CD14-positive monocyte (primary cell): ENCODE results near the gene CDV3. TPM values are rescaled to one million over a fixed set of nuclear protein-coding genes. Genes with fewer than 3 reads are reported as not detected.
A peak's percentile ranks its signal among the peaks of the same experiment; 100 is the strongest.

Experiments used
- DNase-seq, 3 donors: peaks; one replicate each; pipeline ENCODE4 v3.0.0-alpha.2; 2011 to 2022
- H2AFZ ChIP-seq: 2 replicates; pipeline ENCODE4 v1.6.0; 2012; ENCODE audit warnings: mild to moderate bottlenecking, low read depth, low read length, inconsistent platforms; ENCODE audit not compliant: insufficient read depth, poor library complexity, severe bottlenecking
- H3K27ac ChIP-seq, 2 donors: 1 replicate in 1 of 2; 2 replicates in 1 of 2; pipeline ENCODE4 v1.5.1; 2012 to 2013; ENCODE audit warnings: low read length in 2 of 2, control low read depth in 1 of 2, inconsistent platforms in 1 of 2, low read depth in 1 of 2, mild to moderate bottlenecking in 1 of 2
- H3K27me3 ChIP-seq, 2 donors: one replicate each; pipeline versions ENCODE4 v1.6.0 to v1.6.1; 2011 to 2013; ENCODE audit warnings: low read length in 2 of 2; ENCODE audit not compliant: control insufficient read depth in 2 of 2, insufficient read depth in 2 of 2
- H3K36me3 ChIP-seq, 2 donors: replicated peaks in 1 of 2; 1 replicate in 1 of 2; 2 replicates in 1 of 2; pipeline versions ENCODE4 v1.5.1 to v1.6.1; 2012 to 2013; ENCODE audit warnings: low read length in 2 of 2, control low read depth in 1 of 2, inconsistent platforms in 1 of 2, mild to moderate bottlenecking in 1 of 2; ENCODE audit not compliant: insufficient read depth in 2 of 2, control insufficient read depth in 1 of 2
- H3K4me1 ChIP-seq, 2 donors: 1 replicate in 1 of 2; 2 replicates in 1 of 2; pipeline versions ENCODE4 v1.5.1 to v1.6.1; 2012 to 2013; ENCODE audit warnings: low read length in 2 of 2, control low read depth in 1 of 2, inconsistent platforms in 1 of 2, mild to moderate bottlenecking in 1 of 2, moderate library complexity in 1 of 2; ENCODE audit not compliant: insufficient read depth in 2 of 2, control insufficient read depth in 1 of 2
- H3K4me2 ChIP-seq: replicated peaks from 2 replicates; pipeline ENCODE3; 2012; ENCODE audit warnings: low read length, moderate library complexity, mild to moderate bottlenecking; ENCODE audit not compliant: poor library complexity, severe bottlenecking; ENCODE audit errors: extremely low read depth
- H3K4me3 ChIP-seq, 3 experiments: fragments of 200-600 bp in 1 of 3; sonication (generic) in 1 of 3; replicated peaks in 1 of 3; 1 replicate in 2 of 3; 2 replicates in 1 of 3; pipeline ENCODE4 v1.5.1; 2011 to 2013; ENCODE audit warnings: low read length in 3 of 3, mild to moderate bottlenecking in 3 of 3, control low read depth in 2 of 3, low read depth in 2 of 3, inconsistent platforms in 1 of 3, moderate library complexity in 1 of 3
- H3K79me2 ChIP-seq: 2 replicates; pipeline ENCODE4 v1.6.0; 2012; ENCODE audit warnings: mild to moderate bottlenecking, control low read depth, inconsistent platforms, low read length, moderate library complexity; ENCODE audit not compliant: insufficient read depth
- H3K9ac ChIP-seq: 2 replicates; pipeline ENCODE4 v1.6.0; 2017; ENCODE audit warnings: low read length, mild to moderate bottlenecking; ENCODE audit not compliant: insufficient read depth, poor library complexity, severe bottlenecking
- H3K9me3 ChIP-seq, 2 donors: replicated peaks in 1 of 2; 1 replicate in 1 of 2; 2 replicates in 1 of 2; pipeline versions ENCODE4 v1.5.1 to v1.6.1; 2012 to 2013; ENCODE audit warnings: low read length in 2 of 2, control low read depth in 1 of 2; ENCODE audit not compliant: control insufficient read depth in 1 of 2, insufficient read depth in 1 of 2
- H4K20me1 ChIP-seq: 2 replicates; pipeline ENCODE4 v1.6.0; 2012; ENCODE audit warnings: mild to moderate bottlenecking, low read length, control low read depth, moderate library complexity; ENCODE audit not compliant: insufficient read depth
- H3K27ac Mint-ChIP-seq, 7 donors: one replicate each; pipeline ENCODE4 v1.8.0; 2020; ENCODE audit warnings: mild to moderate bottlenecking in 7 of 7, mixed read lengths in 7 of 7, moderate library complexity in 6 of 7, inconsistent platforms in 2 of 7
- H3K27me3 Mint-ChIP-seq, 3 donors: one replicate each; pipeline ENCODE4 v1.8.0; 2021 to 2022; ENCODE audit warnings: low read depth in 3 of 3, mild to moderate bottlenecking in 3 of 3, mixed read lengths in 3 of 3, moderate library complexity in 3 of 3, inconsistent platforms in 1 of 3
- H3K36me3 Mint-ChIP-seq, 2 donors: one replicate each; pipeline ENCODE4 v1.8.0; 2020; ENCODE audit warnings: mixed read lengths in 2 of 2, inconsistent platforms in 1 of 2, mild to moderate bottlenecking in 1 of 2
- H3K4me1 Mint-ChIP-seq: one replicate; pipeline ENCODE4 v1.8.0; 2020; ENCODE audit warnings: mild to moderate bottlenecking, mixed read lengths
- H3K4me3 Mint-ChIP-seq, 2 donors: one replicate each; pipeline ENCODE4 v1.8.0; 2020; ENCODE audit warnings: mild to moderate bottlenecking in 2 of 2, mixed read lengths in 2 of 2, moderate library complexity in 1 of 2
- H3K9me3 Mint-ChIP-seq, 7 donors: one replicate each; pipeline ENCODE4 v1.8.0; 2020 to 2022; ENCODE audit warnings: mixed read lengths in 7 of 7, mild to moderate bottlenecking in 6 of 7, moderate library complexity in 6 of 7, inconsistent platforms in 2 of 7
- WGBS: methylation state at CpG from one replicate; pipeline ENCODE4 v1.1.5; 2013; ENCODE audit warnings: missing lambda C conversion rate; ENCODE audit not compliant: insufficient coverage; 5-methylcytosine and 5-hydroxymethylcytosine counted together
- intact Hi-C, 2 donors: fragments of 100-400 bp; cut with micrococcal nuclease; formaldehyde crosslinking; loops; one replicate each; pipeline versions ENCODE4 v1.15.0 to v1.15.1; 2023
- polyA plus RNA-seq, 3 donors: library from polyadenylated mRNA; depleted of rRNA in 1 of 3; unstranded in 2 of 3; stranded (reverse) in 1 of 3; fragments of 300-500 nt in 2 of 3; fragments of >200 nt in 1 of 3; fragmentation: Illumina TruSeq in 2 of 3; gene quantifications; 1 replicate in 2 of 3; 2 replicates in 1 of 3; pipeline ENCODE4 v1.2.3, GENCODE V29; 2012 to 2021
- TF ChIP-seq, protein P1 (sequence below): fragments of 200-600 bp; IDR thresholded peaks from one replicate; pipeline ENCODE4 v1.8.0; 2022; ENCODE audit warnings: antibody characterized with exemption, mild to moderate bottlenecking

Gene CDV3
- polyA plus RNA-seq, 3 donors, result 30.0 to 80.1 (median 30.3) TPM

DNA sequence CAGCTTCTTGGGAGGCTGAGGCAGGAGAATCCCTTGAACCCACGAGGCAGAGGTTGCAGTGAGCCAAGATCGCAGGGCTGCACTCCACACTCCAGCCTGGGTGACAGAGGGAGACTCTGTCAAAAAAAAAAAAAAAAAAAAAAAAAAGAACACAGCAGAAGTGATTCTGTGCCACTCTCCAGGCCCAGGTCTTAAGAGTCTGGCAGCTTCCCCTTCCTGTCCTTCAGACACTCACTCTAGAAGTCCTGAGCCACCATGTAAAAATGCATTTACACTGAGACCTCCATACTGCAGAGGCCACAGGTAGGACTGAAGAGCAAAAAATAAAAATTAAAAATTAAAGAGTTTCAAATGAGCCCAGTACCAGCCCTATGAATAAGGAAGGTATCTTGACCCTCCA, 11.8 kb upstream of the CDV3 start:
- H3K9ac ChIP-seq, result no peak overlapping the region
- no peak overlapping the region for H2AFZ ChIP-seq
- TF ChIP-seq, protein P1, sequence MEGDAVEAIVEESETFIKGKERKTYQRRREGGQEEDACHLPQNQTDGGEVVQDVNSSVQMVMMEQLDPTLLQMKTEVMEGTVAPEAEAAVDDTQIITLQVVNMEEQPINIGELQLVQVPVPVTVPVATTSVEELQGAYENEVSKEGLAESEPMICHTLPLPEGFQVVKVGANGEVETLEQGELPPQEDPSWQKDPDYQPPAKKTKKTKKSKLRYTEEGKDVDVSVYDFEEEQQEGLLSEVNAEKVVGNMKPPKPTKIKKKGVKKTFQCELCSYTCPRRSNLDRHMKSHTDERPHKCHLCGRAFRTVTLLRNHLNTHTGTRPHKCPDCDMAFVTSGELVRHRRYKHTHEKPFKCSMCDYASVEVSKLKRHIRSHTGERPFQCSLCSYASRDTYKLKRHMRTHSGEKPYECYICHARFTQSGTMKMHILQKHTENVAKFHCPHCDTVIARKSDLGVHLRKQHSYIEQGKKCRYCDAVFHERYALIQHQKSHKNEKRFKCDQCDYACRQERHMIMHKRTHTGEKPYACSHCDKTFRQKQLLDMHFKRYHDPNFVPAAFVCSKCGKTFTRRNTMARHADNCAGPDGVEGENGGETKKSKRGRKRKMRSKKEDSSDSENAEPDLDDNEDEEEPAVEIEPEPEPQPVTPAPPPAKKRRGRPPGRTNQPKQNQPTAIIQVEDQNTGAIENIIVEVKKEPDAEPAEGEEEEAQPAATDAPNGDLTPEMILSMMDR, result no peak
- no peak overlapping the region for H3K4me2 ChIP-seq
- peak in 1 of 3 donors; percentile 24 for DNase-seq
- H3K4me3 Mint-ChIP-seq, result no peak overlapping the region
- H3K27ac ChIP-seq, result no peak overlapping the region
- WGBS, result no CpG with 5 or more reads among the region's 2 CpGs
- no peaks in the 10 kb centered on the region for H3K79me2 ChIP-seq
- H3K9me3 Mint-ChIP-seq, result peaks cover 0 to 5% (median 0%) of the 10 kb centered on the region in 7 donors
- H4K20me1 ChIP-seq, result no peaks in the 10 kb centered on the region
- H3K9me3 ChIP-seq, result no peaks in the 10 kb centered on the region
- H3K27me3 ChIP-seq, result no peaks in the 10 kb centered on the region
- no peaks in the 10 kb centered on the region for H3K36me3 ChIP-seq
- H3K4me1 ChIP-seq, result peaks cover 12% of the 10 kb centered on the region in 2 donors
- H3K27ac Mint-ChIP-seq, result peak overlapping the region in 2 of 7 donors; percentile 41 to 43
- H3K27me3 Mint-ChIP-seq, result peaks cover 0 to 8% (median 0%) of the 10 kb centered on the region in 3 donors
- H3K36me3 Mint-ChIP-seq, result no peaks in the 10 kb centered on the region
- H3K4me3 ChIP-seq, result no peak overlapping the region
- peaks cover 16% of the 10 kb centered on the region for H3K4me1 Mint-ChIP-seq
- intact Hi-C loops, result no loop called here

DNA sequence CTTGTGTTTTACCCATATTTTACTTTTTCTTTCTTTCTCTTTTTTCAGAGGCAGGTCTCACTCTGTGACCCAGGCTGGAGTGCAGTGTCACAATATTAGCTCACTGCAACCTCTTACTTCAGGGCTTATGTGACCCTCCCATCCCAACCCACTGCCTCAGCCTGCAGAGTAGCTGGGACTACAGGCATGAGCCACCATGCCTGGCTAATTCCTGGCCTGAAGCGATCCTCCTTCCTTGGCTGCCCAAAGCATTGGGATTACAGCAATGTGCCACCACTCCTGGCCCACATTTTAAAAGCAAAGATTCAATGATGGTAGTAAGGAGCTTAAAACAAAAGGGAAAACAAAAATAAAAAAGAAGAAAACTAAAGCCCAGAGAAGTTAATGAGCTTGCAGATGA, 11.1 kb upstream of the CDV3 start:
- WGBS, result 100% methylated on average over 1 of the region's 1 CpG
- H4K20me1 ChIP-seq, result no peaks in the 10 kb centered on the region
- intact Hi-C loops, result no loop called here
- TF ChIP-seq, protein P1, result no peak
- no peaks in the 10 kb centered on the region for H3K79me2 ChIP-seq
- H3K27ac Mint-ChIP-seq, result peak overlapping the region in 1 of 7 donors; percentile 65
- peaks cover 0 to 10% (median 1%) of the 10 kb centered on the region in 3 donors for H3K27me3 Mint-ChIP-seq
- H3K4me1 ChIP-seq, result peaks cover 12 to 16% of the 10 kb centered on the region in 2 donors
- no peak overlapping the region for H3K4me2 ChIP-seq
- no peaks in the 10 kb centered on the region for H3K36me3 Mint-ChIP-seq
- H3K4me3 Mint-ChIP-seq, result no peak overlapping the region
- H3K9me3 Mint-ChIP-seq, result peaks cover 0 to 8% (median 0%) of the 10 kb centered on the region in 7 donors
- H3K36me3 ChIP-seq, result no peaks in the 10 kb centered on the region
- H3K4me3 ChIP-seq, result no peak overlapping the region
- no peaks in the 10 kb centered on the region for H3K27me3 ChIP-seq
- H3K4me1 Mint-ChIP-seq, result peaks cover 21% of the 10 kb centered on the region
- no peak overlapping the region for H2AFZ ChIP-seq
- no peak overlapping the region for H3K27ac ChIP-seq
- H3K9ac ChIP-seq, result no peak overlapping the region
- DNase-seq, result no peak
- no peaks in the 10 kb centered on the region for H3K9me3 ChIP-seq
